ENCODE results near the gene ME2.
"Not testable (repeated sequence)": the region's sequence is repeated elsewhere in the genome, so short reads cannot be mapped to it uniquely, and the experiment has no call there.

Gene ME2

GRCh38 chr18:50918153-50918552 is 39.2 kb downstream of the ME2 start:
- FAIRE-seq (no peak), DNase-seq (ENCODE audit: low spot score) (no peak)

- DNase-seq (ENCODE audit: low spot score) (no peak), FAIRE-seq (no peak)
Measured at GRCh38 chr18:50924372-50924771, 45.5 kb downstream of the ME2 start.

GRCh38 chr18:50926521-50926920 is 47.6 kb downstream of the ME2 start:
- FAIRE-seq (no peak), DNase-seq (ENCODE audit: low spot score) (no peak)

GRCh38 chr18:50928551-50928950 is 49.6 kb downstream of the ME2 start:
- DNase-seq (ENCODE audit: low spot score) (no peak), FAIRE-seq (no peak)

GRCh38 chr18:50933684-50934083 is 54.8 kb downstream of the ME2 start:
- FAIRE-seq (no peak), DNase-seq (ENCODE audit: low spot score) (no peak)

- no peak for FAIRE-seq
- no peak for DNase-seq (ENCODE audit: low spot score)
Measured at GRCh38 chr18:50934545-50935211, 55.8 kb downstream of the ME2 start.

GRCh38 chr18:50935493-50936191 is 56.7 kb downstream of the ME2 start:
- FAIRE-seq, result no peak
- no peak for DNase-seq (ENCODE audit: low spot score)

GRCh38 chr18:50937183-50937582 is 58.3 kb downstream of the ME2 start:
- FAIRE-seq (no peak), DNase-seq (ENCODE audit: low spot score) (no peak)

- FAIRE-seq (no peak), DNase-seq (ENCODE audit: low spot score) (no peak)
Measured at GRCh38 chr18:50938912-50939311, 60.0 kb downstream of the ME2 start.

GRCh38 chr18:50944245-50944932 is 65.5 kb downstream of the ME2 start:
- DNase-seq (ENCODE audit: low spot score) (no peak), FAIRE-seq (no peak)

- not testable (repeated sequence) for FAIRE-seq
Measured at GRCh38 chr18:50945918-50946317, 67.0 kb downstream of the ME2 start.

GRCh38 chr18:50947899-50948298 is 69.0 kb downstream of the ME2 start:
- DNase-seq (ENCODE audit: low spot score) (no peak), FAIRE-seq (no peak)

More at GRCh38 chr18:50945918-50946317, 67.0 kb downstream of the ME2 start:
- DNase-seq (ENCODE audit: low spot score), result not testable (repeated sequence)

GRCh38 chr18:50949185-50949584 is 70.3 kb downstream of the ME2 start:
- DNase-seq (ENCODE audit: low spot score) (no peak), FAIRE-seq (no peak)

GRCh38 chr18:50950626-50951025 is 71.7 kb downstream of the ME2 start:
- no peak for FAIRE-seq
- DNase-seq (ENCODE audit: low spot score), result no peak

GRCh38 chr18:50953822-50954221 is 74.9 kb downstream of the ME2 start:
- DNase-seq (ENCODE audit: low spot score) (no peak), FAIRE-seq (no peak)

GRCh38 chr18:50955253-50955652 is 76.3 kb downstream of the ME2 start:
- DNase-seq (ENCODE audit: low spot score), result no peak
- FAIRE-seq, result no peak

GRCh38 chr18:50956116-50956515 is 77.2 kb downstream of the ME2 start:
- DNase-seq (ENCODE audit: low spot score), result no peak
- no peak for FAIRE-seq

GRCh38 chr18:50961974-50962373 is 83.1 kb downstream of the ME2 start:
- DNase-seq (ENCODE audit: low spot score), result no peak
- FAIRE-seq, result no peak

- DNase-seq (ENCODE audit: low spot score) (peak; percentile 87), FAIRE-seq (no peak)
Measured at GRCh38 chr18:50967714-50968661, 89.1 kb downstream of the ME2 start, which contains the start of gene ELAC1. Gene ELAC1, plus strand, starts transcription at chr18:50968040. Its CDS starts 6,365 bp downstream, at chr18:50974405.

GRCh38 chr18:50969448-50969847 is 90.5 kb downstream of the ME2 start:
- FAIRE-seq (no peak), DNase-seq (ENCODE audit: low spot score) (no peak)

GRCh38 chr18:50970006-50970405 is 91.1 kb downstream of the ME2 start:
- DNase-seq (ENCODE audit: low spot score) (no peak), FAIRE-seq (no peak)

Measured in urothelium cell line (cell line).